Suprapubic skin (tissue), 4 donors: Measurements from ENCODE around the gene TMSB15C.

Experiments used
- EP300 ChIP-seq: sonication (generic); formaldehyde crosslinking; IDR thresholded peaks from one replicate; pipeline ENCODE4 v1.6.1; 2017; ENCODE audit warnings: antibody characterized with exemption
- POLR2A ChIP-seq, 2 donors: fragments of 450-650 bp; IDR thresholded peaks; one replicate each; pipeline ENCODE4 v1.6.1; 2017; ENCODE audit warnings: antibody characterized with exemption in 2 of 2, mild to moderate bottlenecking in 2 of 2, moderate library complexity in 2 of 2
- POLR2AphosphoS5 ChIP-seq, 3 donors: sonication (generic); formaldehyde crosslinking; IDR thresholded peaks; one replicate each; pipeline ENCODE4 v1.6.1; 2017; ENCODE audit warnings: antibody characterized with exemption in 3 of 3
- TF ChIP-seq, protein P1 (sequence below), 2 donors: fragments of 200-600 bp in 1 of 2; fragments of 450-650 bp in 1 of 2; sonication (generic) in 1 of 2; IDR thresholded peaks; one replicate each; pipeline ENCODE4 v1.5.1; 2016 to 2019; ENCODE audit warnings: antibody characterized with exemption in 2 of 2, mild to moderate bottlenecking in 1 of 2, moderate library complexity in 1 of 2

DNA sequence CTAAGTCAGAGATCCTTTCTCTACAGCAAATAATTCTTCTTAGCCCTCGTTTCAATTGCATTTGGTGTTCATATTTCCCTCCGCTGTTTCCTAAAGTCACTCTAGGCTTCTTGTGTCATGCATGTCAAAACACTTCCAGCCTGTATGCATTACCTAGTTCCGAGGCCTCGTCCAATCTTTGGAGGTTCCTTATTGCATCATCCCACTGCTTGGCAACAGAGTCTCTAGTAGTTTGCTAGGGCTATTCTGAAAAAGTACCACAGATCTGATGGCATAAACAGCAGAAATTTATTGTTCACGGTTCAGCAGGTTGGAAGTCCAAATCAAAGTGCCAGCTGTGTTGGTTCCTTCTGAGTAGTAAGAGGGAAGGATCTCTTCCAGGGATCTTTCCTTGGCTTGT, 30.4 kb downstream of the TMSB15C start:
- TF ChIP-seq POLR2AphosphoS5 (IDR thresholded peaks at IDR 0.05) (no peak), EP300 (no peak), POLR2A (IDR thresholded peaks at IDR 0.05) (no peak)
- TF ChIP-seq, protein P1, sequence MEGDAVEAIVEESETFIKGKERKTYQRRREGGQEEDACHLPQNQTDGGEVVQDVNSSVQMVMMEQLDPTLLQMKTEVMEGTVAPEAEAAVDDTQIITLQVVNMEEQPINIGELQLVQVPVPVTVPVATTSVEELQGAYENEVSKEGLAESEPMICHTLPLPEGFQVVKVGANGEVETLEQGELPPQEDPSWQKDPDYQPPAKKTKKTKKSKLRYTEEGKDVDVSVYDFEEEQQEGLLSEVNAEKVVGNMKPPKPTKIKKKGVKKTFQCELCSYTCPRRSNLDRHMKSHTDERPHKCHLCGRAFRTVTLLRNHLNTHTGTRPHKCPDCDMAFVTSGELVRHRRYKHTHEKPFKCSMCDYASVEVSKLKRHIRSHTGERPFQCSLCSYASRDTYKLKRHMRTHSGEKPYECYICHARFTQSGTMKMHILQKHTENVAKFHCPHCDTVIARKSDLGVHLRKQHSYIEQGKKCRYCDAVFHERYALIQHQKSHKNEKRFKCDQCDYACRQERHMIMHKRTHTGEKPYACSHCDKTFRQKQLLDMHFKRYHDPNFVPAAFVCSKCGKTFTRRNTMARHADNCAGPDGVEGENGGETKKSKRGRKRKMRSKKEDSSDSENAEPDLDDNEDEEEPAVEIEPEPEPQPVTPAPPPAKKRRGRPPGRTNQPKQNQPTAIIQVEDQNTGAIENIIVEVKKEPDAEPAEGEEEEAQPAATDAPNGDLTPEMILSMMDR (IDR thresholded peaks at IDR 0.05) = no peak
